ENCODE data around the gene PTPN13.

Gene PTPN13

DNA sequence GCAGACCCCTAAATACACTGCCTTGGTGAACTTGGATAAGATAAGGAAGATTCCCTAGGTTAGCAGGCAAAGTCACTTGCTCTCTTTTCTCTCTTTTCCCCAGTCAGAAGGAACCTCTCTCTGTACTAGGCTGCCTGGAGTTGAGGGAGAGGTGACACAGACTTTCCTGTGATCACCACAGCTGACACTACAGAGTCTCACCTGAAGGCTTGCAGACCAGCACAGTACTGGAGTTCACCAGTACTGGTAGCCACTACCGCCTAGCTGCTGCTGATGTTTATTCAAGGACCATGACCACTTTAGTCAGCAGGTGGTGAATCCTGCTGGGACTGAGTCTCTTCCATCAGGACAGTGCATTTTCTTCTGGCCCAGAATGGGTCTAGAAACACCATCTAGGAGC is 63.3 kb downstream of the PTPN13 start:
- TF ChIP-seq, protein P1, sequence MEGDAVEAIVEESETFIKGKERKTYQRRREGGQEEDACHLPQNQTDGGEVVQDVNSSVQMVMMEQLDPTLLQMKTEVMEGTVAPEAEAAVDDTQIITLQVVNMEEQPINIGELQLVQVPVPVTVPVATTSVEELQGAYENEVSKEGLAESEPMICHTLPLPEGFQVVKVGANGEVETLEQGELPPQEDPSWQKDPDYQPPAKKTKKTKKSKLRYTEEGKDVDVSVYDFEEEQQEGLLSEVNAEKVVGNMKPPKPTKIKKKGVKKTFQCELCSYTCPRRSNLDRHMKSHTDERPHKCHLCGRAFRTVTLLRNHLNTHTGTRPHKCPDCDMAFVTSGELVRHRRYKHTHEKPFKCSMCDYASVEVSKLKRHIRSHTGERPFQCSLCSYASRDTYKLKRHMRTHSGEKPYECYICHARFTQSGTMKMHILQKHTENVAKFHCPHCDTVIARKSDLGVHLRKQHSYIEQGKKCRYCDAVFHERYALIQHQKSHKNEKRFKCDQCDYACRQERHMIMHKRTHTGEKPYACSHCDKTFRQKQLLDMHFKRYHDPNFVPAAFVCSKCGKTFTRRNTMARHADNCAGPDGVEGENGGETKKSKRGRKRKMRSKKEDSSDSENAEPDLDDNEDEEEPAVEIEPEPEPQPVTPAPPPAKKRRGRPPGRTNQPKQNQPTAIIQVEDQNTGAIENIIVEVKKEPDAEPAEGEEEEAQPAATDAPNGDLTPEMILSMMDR (IDR thresholded peaks at IDR 0.05; ENCODE audit: low read depth, low read length, missing control alignments) = no peak
- in situ Hi-C loops (cut with HindIII; ENCODE audit: low pct_ligation_motif_present, low sequenced_read_pairs) = no loop called here
- no peaks in the 10 kb centered on the region for H3K36me3 ChIP-seq (replicated peaks)
- DNase-seq = no peak
- no peaks in the 10 kb centered on the region for H3K27me3 ChIP-seq (replicated peaks)
- H3K27ac ChIP-seq = no peak overlapping the region
- no peak overlapping the region for H3K4me3 ChIP-seq (ENCODE audit: low read depth, low read length)

DNA sequence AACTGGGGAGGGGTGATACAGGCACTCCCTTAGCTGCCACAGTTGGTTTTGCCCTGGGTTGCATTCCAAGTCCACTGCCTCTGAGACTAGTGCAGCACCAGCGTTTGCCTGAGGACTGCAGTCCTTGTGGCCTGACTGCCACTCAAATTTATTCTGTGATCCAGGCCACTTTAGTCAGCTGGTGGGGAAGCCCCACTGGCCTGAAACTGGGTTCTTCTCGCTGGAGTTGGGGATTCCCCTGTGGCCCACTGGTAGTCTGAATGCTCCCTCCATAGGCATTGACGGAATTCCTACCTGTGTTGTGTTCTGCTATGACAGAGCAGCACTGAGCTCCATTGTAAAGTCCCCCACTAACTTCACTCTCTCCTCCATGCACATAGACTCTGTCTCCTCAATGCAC is 63.8 kb downstream of the PTPN13 start:
- no peak for DNase-seq
- Histone ChIP-seq H3K4me3 (ENCODE audit: low read depth, low read length) (no peak overlapping the region), H3K27ac (no peak overlapping the region), H3K36me3 (replicated peaks) (no peaks in the 10 kb centered on the region), H3K27me3 (replicated peaks) (no peaks in the 10 kb centered on the region)
- TF ChIP-seq, protein P1 (IDR thresholded peaks at IDR 0.05; ENCODE audit: low read depth, low read length, missing control alignments) = no peak
- in situ Hi-C loops (cut with HindIII; ENCODE audit: low pct_ligation_motif_present, low sequenced_read_pairs) = no loop called here

DNA sequence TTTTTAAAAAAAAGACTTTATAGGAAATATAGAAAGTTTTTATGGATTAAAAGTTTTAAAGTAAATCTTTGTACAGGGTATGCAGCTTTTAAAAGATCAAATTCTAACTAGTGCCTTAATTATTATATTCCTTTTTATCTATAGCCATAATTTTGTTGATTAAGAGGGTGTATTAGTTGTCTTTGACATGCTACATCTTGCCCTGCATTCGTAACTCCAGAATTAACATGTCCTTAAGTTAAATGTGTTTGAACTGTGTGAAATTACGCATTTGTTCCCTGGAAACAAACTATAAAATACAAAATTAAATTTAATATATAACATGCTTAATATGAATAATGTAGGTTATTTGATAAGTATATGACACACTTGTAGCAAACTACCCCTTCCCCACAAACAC is 66.3 kb downstream of the PTPN13 start:
- no peak overlapping the region for H3K27ac ChIP-seq
- in situ Hi-C loops (cut with HindIII; ENCODE audit: low pct_ligation_motif_present, low sequenced_read_pairs) = no loop called here

DNA sequence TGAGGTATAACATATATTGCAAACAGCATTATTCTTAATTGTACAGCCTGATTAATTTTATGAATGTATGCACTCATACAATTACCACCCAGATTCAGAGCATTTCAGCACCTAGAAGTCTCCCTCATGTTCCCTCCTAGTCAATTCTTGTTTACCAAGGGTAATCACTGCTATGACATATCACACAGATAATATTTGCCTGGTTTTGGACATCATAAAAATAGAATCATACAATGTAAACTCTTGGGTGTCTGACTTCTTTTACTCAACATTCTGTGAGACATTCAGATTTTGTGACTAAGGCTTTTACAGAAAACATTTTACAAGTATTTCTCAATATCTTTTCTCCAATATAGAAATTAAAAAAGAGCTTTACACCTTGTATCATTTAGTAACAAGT is 66.9 kb downstream of the PTPN13 start:
- in situ Hi-C loops (cut with HindIII; ENCODE audit: low pct_ligation_motif_present, low sequenced_read_pairs) = no loop called here
- Histone ChIP-seq H3K27me3 (replicated peaks) (no peaks in the 10 kb centered on the region), H3K4me3 (ENCODE audit: low read depth, low read length) (no peak overlapping the region), H3K36me3 (replicated peaks) (no peaks in the 10 kb centered on the region), H3K27ac (no peak overlapping the region)
- TF ChIP-seq, protein P1 (IDR thresholded peaks at IDR 0.05; ENCODE audit: low read depth, low read length, missing control alignments) = no peak
- DNase-seq = no peak

More for the DNA sequence above, 66.3 kb downstream of the PTPN13 start:
- DNase-seq = no peak
- TF ChIP-seq, protein P1 (IDR thresholded peaks at IDR 0.05; ENCODE audit: low read depth, low read length, missing control alignments) = no peak
- no peak overlapping the region for H3K4me3 ChIP-seq (ENCODE audit: low read depth, low read length)
- H3K27me3 ChIP-seq (replicated peaks) = no peaks in the 10 kb centered on the region
- H3K36me3 ChIP-seq (replicated peaks) = no peaks in the 10 kb centered on the region

DNA sequence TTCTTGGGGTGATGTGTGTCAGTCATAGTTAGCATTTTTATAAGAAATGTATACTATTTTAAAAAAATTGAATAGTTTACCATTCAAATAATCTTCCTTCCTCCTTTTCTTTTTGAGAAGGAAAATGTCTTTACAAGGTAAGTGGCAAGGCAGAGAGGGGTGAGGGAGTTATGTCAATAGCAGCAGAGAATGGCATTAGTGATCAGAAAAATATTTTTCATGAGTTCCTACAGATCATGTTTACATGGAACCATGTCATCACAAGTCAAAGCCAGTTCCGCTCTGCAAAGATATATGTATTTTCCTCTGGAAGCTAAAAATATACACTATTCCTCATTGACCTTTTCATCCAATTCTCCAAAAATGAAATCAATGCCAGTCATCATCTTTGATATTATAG is 67.3 kb downstream of the PTPN13 start:
- Histone ChIP-seq H3K4me3 (ENCODE audit: low read depth, low read length) (no peak overlapping the region), H3K36me3 (replicated peaks) (no peaks in the 10 kb centered on the region), H3K27me3 (replicated peaks) (no peaks in the 10 kb centered on the region), H3K27ac (no peak overlapping the region)
- in situ Hi-C loops (cut with HindIII; ENCODE audit: low pct_ligation_motif_present, low sequenced_read_pairs) = no loop called here
- TF ChIP-seq, protein P1 (IDR thresholded peaks at IDR 0.05; ENCODE audit: low read depth, low read length, missing control alignments) = no peak
- DNase-seq = no peak

DNA sequence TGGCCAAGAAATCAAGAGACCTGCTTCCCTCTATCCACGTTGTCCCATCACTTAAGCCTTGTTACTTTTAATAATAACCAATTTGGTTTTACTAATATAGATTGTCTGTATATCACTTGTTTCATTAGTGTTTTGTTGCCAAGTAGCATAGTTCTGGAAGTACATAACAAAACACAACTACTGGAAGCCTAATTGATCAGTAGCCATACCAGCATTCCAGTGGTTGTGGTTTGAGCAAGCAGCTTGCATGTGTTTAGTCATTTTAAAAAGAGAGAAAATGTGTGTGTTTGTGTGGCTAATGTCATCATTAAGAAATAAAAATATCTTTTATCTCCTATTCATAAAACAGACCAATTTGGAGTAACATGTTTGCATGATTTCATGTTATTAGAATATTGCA is 70.8 kb downstream of the PTPN13 start:
- TF ChIP-seq, protein P1 (IDR thresholded peaks at IDR 0.05; ENCODE audit: low read depth, low read length, missing control alignments) = no peak
- Histone ChIP-seq H3K4me3 (ENCODE audit: low read depth, low read length) (no peak overlapping the region), H3K27me3 (replicated peaks) (no peaks in the 10 kb centered on the region), H3K36me3 (replicated peaks) (no peaks in the 10 kb centered on the region), H3K27ac (no peak overlapping the region)
- peak; percentile 70 for DNase-seq
- in situ Hi-C loops (cut with HindIII; ENCODE audit: low pct_ligation_motif_present, low sequenced_read_pairs) = no loop called here
